Psoas muscle (tissue), 8 donors: ENCODE data around the gene SOAT2. TPM values are rescaled to one million over a fixed set of nuclear protein-coding genes. Genes with fewer than 3 reads are reported as not detected.

Experiments used
- ATAC-seq, 4 donors: fragments of 200-7000 bp; cut with Tn5 transposase; one replicate each; pipeline ENCODE4 v1.9.1; 2020; ENCODE audit warnings: moderate library complexity in 3 of 4, mild to moderate bottlenecking in 2 of 4
- DNase-seq, 2 donors: peaks; one replicate each; pipeline ENCODE4 v3.0.0-alpha.2; 2020
- H3K27ac ChIP-seq: fragments of 200-600 bp; one replicate; pipeline ENCODE4 v1.8.0; 2022
- H3K27me3 ChIP-seq, 3 donors: fragments of 200-600 bp in 1 of 3; one replicate each; pipeline versions ENCODE4 v1.6.1 to v1.8.0; 2013 to 2022; ENCODE audit warnings: low read length in 2 of 3, mild to moderate bottlenecking in 2 of 3, moderate library complexity in 1 of 3; ENCODE audit not compliant: insufficient read depth in 3 of 3
- H3K36me3 ChIP-seq, 2 donors: fragments of 200-600 bp in 1 of 2; one replicate each; pipeline versions ENCODE4 v1.6.1 to v1.8.0; 2013 to 2022; ENCODE audit warnings: low read depth in 1 of 2, mild to moderate bottlenecking in 1 of 2, moderate library complexity in 1 of 2; ENCODE audit not compliant: insufficient read depth in 1 of 2
- H3K4me1 ChIP-seq: fragments of 200-600 bp; one replicate; pipeline ENCODE4 v1.8.0; 2022
- H3K4me3 ChIP-seq: fragments of 200-600 bp; one replicate; pipeline ENCODE4 v1.8.0; 2022; ENCODE audit warnings: mild to moderate bottlenecking
- H3K9me3 ChIP-seq: fragments of 200-600 bp; one replicate; pipeline ENCODE4 v1.8.0; 2022
- CTCF ChIP-seq: fragments of 200-600 bp; IDR thresholded peaks from one replicate; pipeline ENCODE4 v1.8.0; 2022; ENCODE audit warnings: antibody characterized with exemption
- WGBS, 3 donors: extraction: QIAGEN DNeasy Blood & Tissue Kit; methylation state at CpG; one replicate each; pipeline versions ENCODE4 v1.1.6 to v1.1.7; 2013; 5-methylcytosine and 5-hydroxymethylcytosine counted together
- intact Hi-C, 2 donors: fragments of 100-400 bp; cut with DNase I; formaldehyde crosslinking; loops; one replicate each; pipeline versions ENCODE4 v1.11.0 to v1.14.2; 2022
- polyA plus RNA-seq, 3 donors: library from polyadenylated mRNA; stranded (reverse); fragments of 200-250 nt; gene quantifications; one replicate each; pipeline ENCODE4 v1.2.3, GENCODE V29; 2013
- total RNA-seq, 4 donors: library from RNA; stranded (reverse); fragmentation: NEBNext Ultra II Directional in 2 of 4; extraction: Animal tissue kit (Norgen Biotek cat#: 25700) in 2 of 4; gene quantifications; one replicate each; pipeline versions ENCODE4 v1.2.1 to v1.2.4, GENCODE V29; 2021 to 2023
- donor health status: healthy with polysubstance abuse.
- donor health status: DM: no; HTN: no; CAD: no; lungs with moderate emphysema.
- donor health status: Bipolar disorder and iron deficiency.
- donor health status: healthy.
- donor health status: DM: yes; HTN: yes; CAD: no.
- donor health status: DM: no; HTN: no; CAD: no.
- donor health status: DM: no; HTN: no; CAD: no.
- donor health status: DM: yes; HTN: yes; CAD: no.

SOAT2 gene
- total and polyA plus RNA-seq, 7 donors = 0.05 to 0.07 (median 0.07) TPM; not detected in 4

GRCh38 chr12:53151039-53151438, 47.8 kb downstream of the SOAT2 start:
- WGBS, 3 donors = 85 to 87% (median 86%) methylated on average over 6 of the region's 6 CpGs
- no peak for ATAC-seq
- no peak overlapping the region for H3K4me3 ChIP-seq
- H3K9me3 ChIP-seq = no peaks in the 10 kb centered on the region
- H3K27ac ChIP-seq = no peak overlapping the region
- DNase-seq = no peak
- intact Hi-C loops = no loop called here
- TF ChIP-seq CTCF = no peak
- H3K27me3 ChIP-seq = no peaks in the 10 kb centered on the region
- no peaks in the 10 kb centered on the region for H3K4me1 ChIP-seq
- H3K36me3 ChIP-seq = peaks cover 0 to 4% of the 10 kb centered on the region in 2 donors

GRCh38 chr12:53152390-53152789, 49.1 kb downstream of the SOAT2 start:
- intact Hi-C loops = no loop called here
- H3K27me3 ChIP-seq = no peaks in the 10 kb centered on the region
- no peak overlapping the region for H3K27ac ChIP-seq
- no peak for TF ChIP-seq CTCF
- DNase-seq = no peak
- ATAC-seq = no peak
- H3K4me3 ChIP-seq = no peak overlapping the region
- no peaks in the 10 kb centered on the region for H3K9me3 ChIP-seq
- H3K36me3 ChIP-seq = peaks cover 0 to 11% of the 10 kb centered on the region in 2 donors
- no peaks in the 10 kb centered on the region for H3K4me1 ChIP-seq

- DNase-seq (peak; percentile 85 to 89), ATAC-seq (peak; percentile 76 to 92 (median 88))
- Histone ChIP-seq H3K9me3 (no peaks in the 10 kb centered on the region), H3K36me3 (peaks cover 0 to 30% of the 10 kb centered on the region in 2 donors), H3K27ac (no peak overlapping the region), H3K4me1 (no peaks in the 10 kb centered on the region), H3K27me3 (no peaks in the 10 kb centered on the region), H3K4me3 (no peak overlapping the region)
- peak; percentile 92 for TF ChIP-seq CTCF
- WGBS, 3 donors = 22 to 37% (median 26%) methylated on average over 14 of the region's 14 CpGs
- intact Hi-C loops = loop anchor here (1.0 to 5.0 kb wide), 2 partner anchors 33 to 38 kb away; no protein-coding TSS in a partner anchor
Observed at GRCh38 chr12:53159195-53159839, 56.0 kb downstream of the SOAT2 start.

GRCh38 chr12:53160000-53160399, 56.7 kb downstream of the SOAT2 start:
- intact Hi-C loops = loop anchor here (1.0 to 5.0 kb wide), 2 partner anchors 32 to 37 kb away; no protein-coding TSS in a partner anchor
- DNase-seq (no peak), ATAC-seq (no peak)
- Histone ChIP-seq H3K4me3 (no peak overlapping the region), H3K36me3 (peaks cover 0 to 32% of the 10 kb centered on the region in 2 donors), H3K27ac (no peak overlapping the region), H3K9me3 (no peaks in the 10 kb centered on the region), H3K4me1 (no peaks in the 10 kb centered on the region), H3K27me3 (no peaks in the 10 kb centered on the region)
- no peak for TF ChIP-seq CTCF
- 81 to 90% (median 85%) methylated on average over 15 to 16 of the region's 16 CpGs for WGBS, 3 donors

GRCh38 chr12:53160673-53161072, 57.4 kb downstream of the SOAT2 start:
- intact Hi-C loops = no loop called here
- TF ChIP-seq CTCF = no peak
- Histone ChIP-seq H3K9me3 (no peaks in the 10 kb centered on the region), H3K27ac (no peak overlapping the region), H3K27me3 (no peaks in the 10 kb centered on the region), H3K36me3 (peaks cover 0 to 36% of the 10 kb centered on the region in 2 donors), H3K4me1 (no peaks in the 10 kb centered on the region), H3K4me3 (no peak overlapping the region)
- DNase-seq = no peak
- ATAC-seq = no peak
- WGBS, 3 donors = 84 to 93% (median 85%) methylated on average over 2 of the region's 2 CpGs
